Measurements from ENCODE around the gene NAGS.

Gene NAGS

DNA sequence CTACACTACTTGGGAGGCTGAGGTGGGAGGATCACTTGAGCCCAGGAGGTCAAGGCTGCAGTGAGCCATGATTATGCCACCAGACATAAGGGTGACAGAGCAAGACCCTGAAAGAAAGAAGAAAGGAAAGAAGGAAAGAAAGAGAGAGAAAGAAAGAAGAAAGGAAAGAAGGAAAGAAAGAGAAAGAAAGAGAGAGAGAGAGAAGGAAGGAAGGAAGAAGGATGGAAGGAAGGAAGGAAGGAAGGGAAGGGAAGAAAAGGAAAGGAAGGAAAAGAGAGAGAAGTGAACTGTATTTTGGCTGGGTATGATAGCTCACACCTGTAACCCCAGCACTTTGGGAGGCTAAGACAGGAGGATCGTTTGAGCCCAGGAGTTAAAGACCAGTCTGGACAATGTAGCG, 26.3 kb upstream of the NAGS start:
- Histone ChIP-seq H3K4me3 (ENCODE audit: low read length) (no peak overlapping the region), H3K9me2 (replicated peaks; ENCODE audit: insufficient read depth, low read length) (no peaks in the 10 kb centered on the region), H4K20me1 (ENCODE audit: insufficient read depth, low read length) (no peaks in the 10 kb centered on the region), H3K4me2 (ENCODE audit: low read depth, low read length) (no peak overlapping the region), H3K79me2 (ENCODE audit: low read length) (no peaks in the 10 kb centered on the region), H3F3A (ENCODE audit: insufficient read depth, low read length) (no peaks in the 10 kb centered on the region), H3K27ac (ENCODE audit: low read length) (no peak overlapping the region), H3K9ac (ENCODE audit: low read length) (no peak overlapping the region), H3K27me3 (replicated peaks; ENCODE audit: insufficient read depth, low read length) (no peaks in the 10 kb centered on the region; the same call in 1 of the 2 replicates), H2AFZ (ENCODE audit: low read length) (no peak overlapping the region), H3K36me3 (replicated peaks; ENCODE audit: insufficient read depth, low read length) (no peaks in the 10 kb centered on the region), H3K4me1 (ENCODE audit: low read length) (no peaks in the 10 kb centered on the region), H3K9me3 (replicated peaks; ENCODE audit: insufficient read depth, low read length) (no peaks in the 10 kb centered on the region)
- DNase-seq, result no peak
- TF ChIP-seq EZH2phosphoT487 (IDR thresholded peaks at IDR 0.05; ENCODE audit: low read length), result no peak
- TF ChIP-seq, protein P1, sequence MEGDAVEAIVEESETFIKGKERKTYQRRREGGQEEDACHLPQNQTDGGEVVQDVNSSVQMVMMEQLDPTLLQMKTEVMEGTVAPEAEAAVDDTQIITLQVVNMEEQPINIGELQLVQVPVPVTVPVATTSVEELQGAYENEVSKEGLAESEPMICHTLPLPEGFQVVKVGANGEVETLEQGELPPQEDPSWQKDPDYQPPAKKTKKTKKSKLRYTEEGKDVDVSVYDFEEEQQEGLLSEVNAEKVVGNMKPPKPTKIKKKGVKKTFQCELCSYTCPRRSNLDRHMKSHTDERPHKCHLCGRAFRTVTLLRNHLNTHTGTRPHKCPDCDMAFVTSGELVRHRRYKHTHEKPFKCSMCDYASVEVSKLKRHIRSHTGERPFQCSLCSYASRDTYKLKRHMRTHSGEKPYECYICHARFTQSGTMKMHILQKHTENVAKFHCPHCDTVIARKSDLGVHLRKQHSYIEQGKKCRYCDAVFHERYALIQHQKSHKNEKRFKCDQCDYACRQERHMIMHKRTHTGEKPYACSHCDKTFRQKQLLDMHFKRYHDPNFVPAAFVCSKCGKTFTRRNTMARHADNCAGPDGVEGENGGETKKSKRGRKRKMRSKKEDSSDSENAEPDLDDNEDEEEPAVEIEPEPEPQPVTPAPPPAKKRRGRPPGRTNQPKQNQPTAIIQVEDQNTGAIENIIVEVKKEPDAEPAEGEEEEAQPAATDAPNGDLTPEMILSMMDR (IDR thresholded peaks at IDR 0.05; ENCODE audit: low read length), result no peak
- TF ChIP-seq EZH2 (optimal IDR thresholded peaks at IDR 0.05; ENCODE audit: low read depth, low read length), result no peak

DNA sequence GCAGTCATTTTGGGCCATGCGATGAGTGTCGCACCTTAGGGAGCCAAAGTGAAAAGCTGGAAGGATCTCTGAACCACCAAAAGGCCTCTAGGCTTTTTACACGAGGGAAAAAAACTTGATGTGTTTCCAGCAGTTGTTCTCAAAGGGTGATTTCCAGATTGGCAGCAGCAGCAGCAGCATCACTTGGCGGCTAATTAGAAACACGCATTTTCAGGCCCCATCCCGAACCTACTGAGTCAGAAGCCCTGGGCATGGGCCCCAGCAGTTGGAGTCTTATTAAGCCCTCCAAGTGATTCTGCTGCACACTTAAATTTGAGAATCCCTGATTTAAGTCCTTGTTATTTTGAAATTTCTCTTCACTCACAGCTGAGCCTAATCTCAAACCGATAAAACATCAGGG, 25.4 kb upstream of the NAGS start:
- TF ChIP-seq EZH2 (optimal IDR thresholded peaks at IDR 0.05; ENCODE audit: low read depth, low read length) (no peak), EZH2phosphoT487 (IDR thresholded peaks at IDR 0.05; ENCODE audit: low read length) (no peak)
- TF ChIP-seq, protein P1 (IDR thresholded peaks at IDR 0.05; ENCODE audit: low read length), result no peak
- Histone ChIP-seq H3K9me3 (replicated peaks; ENCODE audit: insufficient read depth, low read length) (no peaks in the 10 kb centered on the region), H2AFZ (ENCODE audit: low read length) (no peak overlapping the region), H3K4me3 (ENCODE audit: low read length) (no peak overlapping the region), H4K20me1 (ENCODE audit: insufficient read depth, low read length) (no peaks in the 10 kb centered on the region), H3K79me2 (ENCODE audit: low read length) (no peaks in the 10 kb centered on the region), H3K4me1 (ENCODE audit: low read length) (no peaks in the 10 kb centered on the region), H3K4me2 (ENCODE audit: low read depth, low read length) (no peak overlapping the region), H3K9ac (ENCODE audit: low read length) (no peak overlapping the region), H3K36me3 (replicated peaks; ENCODE audit: insufficient read depth, low read length) (no peaks in the 10 kb centered on the region), H3F3A (ENCODE audit: insufficient read depth, low read length) (no peaks in the 10 kb centered on the region), H3K9me2 (replicated peaks; ENCODE audit: insufficient read depth, low read length) (no peaks in the 10 kb centered on the region), H3K27me3 (replicated peaks; ENCODE audit: insufficient read depth, low read length) (no peaks in the 10 kb centered on the region; the same call in 1 of the 2 replicates), H3K27ac (ENCODE audit: low read length) (no peak overlapping the region)
- DNase-seq, result no peak

DNA sequence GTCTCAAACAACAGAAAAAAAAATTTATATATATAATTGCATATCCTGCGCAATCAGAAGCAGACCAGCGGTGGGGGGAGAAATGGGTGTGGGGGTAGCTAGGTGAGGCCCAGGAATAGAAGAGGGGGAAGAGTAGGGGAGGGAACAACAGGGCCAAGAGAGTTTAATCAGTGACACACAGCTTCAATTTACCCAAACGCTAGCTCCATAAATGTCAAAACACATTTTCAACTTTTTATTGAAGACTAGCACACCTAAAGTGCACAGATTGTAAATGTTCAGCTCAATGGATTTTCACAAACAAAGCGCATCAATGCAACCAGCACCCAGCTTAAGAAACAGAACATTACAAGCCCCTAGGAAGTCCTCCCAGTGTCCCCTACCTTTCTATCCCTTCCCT, 24.8 kb upstream of the NAGS start:
- H3K79me2 ChIP-seq (ENCODE audit: low read length), result no peaks in the 10 kb centered on the region
- H3K27ac ChIP-seq (ENCODE audit: low read length), result no peak overlapping the region
- H3K36me3 ChIP-seq (replicated peaks; ENCODE audit: insufficient read depth, low read length), result no peaks in the 10 kb centered on the region
- no peak overlapping the region for H2AFZ ChIP-seq (ENCODE audit: low read length)
- no peak overlapping the region for H3K4me2 ChIP-seq (ENCODE audit: low read depth, low read length)
- no peaks in the 10 kb centered on the region for H4K20me1 ChIP-seq (ENCODE audit: insufficient read depth, low read length)
- no peaks in the 10 kb centered on the region for H3K9me2 ChIP-seq (replicated peaks; ENCODE audit: insufficient read depth, low read length)
- H3K4me1 ChIP-seq (ENCODE audit: low read length), result no peaks in the 10 kb centered on the region
- no peaks in the 10 kb centered on the region for H3F3A ChIP-seq (ENCODE audit: insufficient read depth, low read length)
- no peaks in the 10 kb centered on the region; the same call in 1 of the 2 replicates for H3K27me3 ChIP-seq (replicated peaks; ENCODE audit: insufficient read depth, low read length)
- TF ChIP-seq, protein P1 (IDR thresholded peaks at IDR 0.05; ENCODE audit: low read length), result no peak
- no peak for TF ChIP-seq EZH2phosphoT487 (IDR thresholded peaks at IDR 0.05; ENCODE audit: low read length)
- no peak for TF ChIP-seq EZH2 (optimal IDR thresholded peaks at IDR 0.05; ENCODE audit: low read depth, low read length)
- H3K4me3 ChIP-seq (ENCODE audit: low read length), result no peak overlapping the region
- no peak overlapping the region for H3K9ac ChIP-seq (ENCODE audit: low read length)
- DNase-seq, result no peak
- H3K9me3 ChIP-seq (replicated peaks; ENCODE audit: insufficient read depth, low read length), result no peaks in the 10 kb centered on the region

All from MM.1S (cell line).